Endothelial cell of umbilical vein (primary cell): ENCODE results near the gene KCNH8. TPM values are rescaled to one million over a fixed set of nuclear protein-coding genes. Genes with fewer than 3 reads are reported as not detected.

Experiments
- BruUV-seq: library from RNA; stranded (reverse); fragments of 400-500 nt; replicated peaks from 2 replicates; lab custom pipeline; 2021; lab: Mats Ljungman, UMichigan
- CTCF ChIA-PET: fragments of 300-600, 350-600 bp; sonication (Branson Sonifier 250); formaldehyde crosslinking; loops from one replicate; lab custom pipeline; 2021; ENCODE audit warnings: antibody characterized with exemption, inconsistent platforms; lab: Charles Lee
- POLR2A ChIA-PET: fragments of 300-600, 350-600 bp; sonication (Branson Sonifier 250); formaldehyde crosslinking; loops from one replicate; lab custom pipeline; 2021; ENCODE audit warnings: antibody characterized with exemption, inconsistent platforms; lab: Charles Lee
- DNase-seq: peaks from one replicate; pipeline ENCODE4 v3.0.0-alpha.2; 2011; ENCODE audit warnings: low read depth, low spot score
- FAIRE-seq: peaks from 2 replicates; lab custom pipeline; 2011; peaks lifted over from hg19 to GRCh38; lab: Jason Lieb, UNC
- H2AFZ ChIP-seq: 2 replicates; pipeline ENCODE4 v1.6.0; 2012; ENCODE audit warnings: low read depth, low read length, control low read depth, inconsistent platforms
- H3K27ac ChIP-seq: 2 replicates; pipeline ENCODE4 v1.5.1; 2011; ENCODE audit warnings: low read depth, mild to moderate bottlenecking, control low read depth, low read length, moderate library complexity; ENCODE audit not compliant: insufficient read depth
- H3K27me3 ChIP-seq, 2 experiments: 2 replicates each; pipeline versions ENCODE4 v1.6.0 to v1.6.1; 2011; ENCODE audit warnings: low read length in 2 of 2, mixed read lengths in 1 of 2; ENCODE audit not compliant: control insufficient read depth in 2 of 2, insufficient read depth in 2 of 2
- H3K36me3 ChIP-seq, 2 experiments: 2 replicates in 1 of 2; 3 replicates in 1 of 2; pipeline ENCODE4 v1.5.1; 2011; ENCODE audit warnings: low read length in 2 of 2, mild to moderate bottlenecking in 1 of 2, moderate library complexity in 1 of 2; ENCODE audit not compliant: control insufficient read depth in 2 of 2, insufficient read depth in 2 of 2; ENCODE audit errors: extremely low read depth in 1 of 2
- H3K4me1 ChIP-seq: 3 replicates; pipeline ENCODE4 v1.5.1; 2011; ENCODE audit warnings: mild to moderate bottlenecking, low read length; ENCODE audit not compliant: control insufficient read depth, insufficient read depth; ENCODE audit errors: extremely low read depth
- H3K4me2 ChIP-seq: 2 replicates; pipeline ENCODE4 v1.6.1; 2011; ENCODE audit warnings: low read length, control low read depth, mixed read lengths; ENCODE audit not compliant: insufficient read depth
- H3K4me3 ChIP-seq, 3 experiments: fragments of 200-600 bp in 1 of 3; sonication (generic), shearing (Covaris generic) in 1 of 3; replicated peaks in 1 of 3; 2 replicates each; pipeline ENCODE4 v1.5.1; 2011 to 2016; ENCODE audit warnings: control low read depth in 3 of 3, low read length in 3 of 3, mild to moderate bottlenecking in 2 of 3, inconsistent platforms in 1 of 3, low read depth in 1 of 3, moderate library complexity in 1 of 3; ENCODE audit not compliant: insufficient read depth in 1 of 3
- H3K79me2 ChIP-seq: 2 replicates; pipeline ENCODE4 v1.6.0; 2012; ENCODE audit warnings: low read length, inconsistent platforms; ENCODE audit not compliant: control insufficient read depth, insufficient read depth
- H3K9ac ChIP-seq: replicated peaks from 2 replicates; pipeline ENCODE3; 2011; ENCODE audit warnings: low read length, control low read depth; ENCODE audit not compliant: insufficient read depth; ENCODE audit errors: extremely low read depth
- H3K9me1 ChIP-seq: replicated peaks from 3 replicates; pipeline ENCODE4 v1.6.0; 2011; ENCODE audit warnings: mild to moderate bottlenecking, low read length; ENCODE audit not compliant: control insufficient read depth, insufficient read depth; ENCODE audit errors: extremely low read depth
- H3K9me3 ChIP-seq: replicated peaks from 2 replicates; pipeline ENCODE4 v1.5.1; 2012; ENCODE audit warnings: low read length, inconsistent platforms; ENCODE audit not compliant: control insufficient read depth, insufficient read depth
- H4K20me1 ChIP-seq: replicated peaks from 2 replicates; pipeline ENCODE3; 2011; ENCODE audit warnings: mild to moderate bottlenecking, low read length; ENCODE audit not compliant: control insufficient read depth, insufficient read depth; ENCODE audit errors: extremely low read depth
- CTCF ChIP-seq, 2 donors: IDR thresholded peaks; 1 replicate in 1 of 2; 2 replicates in 1 of 2; pipeline ENCODE4 v1.5.1; 2011; ENCODE audit warnings: low read length in 2 of 2, mild to moderate bottlenecking in 2 of 2, moderate library complexity in 2 of 2, control low read depth in 1 of 2, inconsistent platforms in 1 of 2, low read depth in 1 of 2; ENCODE audit not compliant: insufficient read depth in 1 of 2; ENCODE audit errors: extremely low read depth in 1 of 2
- EZH2 ChIP-seq: IDR thresholded peaks from 2 replicates; pipeline ENCODE4 v1.6.1; 2012; ENCODE audit warnings: borderline replicate concordance, low read depth, mild to moderate bottlenecking, moderate library complexity, low read length, inconsistent platforms; ENCODE audit not compliant: severe bottlenecking
- FOS ChIP-seq: IDR thresholded peaks from 2 replicates; pipeline ENCODE4 v1.6.1; 2011; ENCODE audit warnings: mild to moderate bottlenecking, low read length, moderate library complexity, borderline replicate concordance; ENCODE audit not compliant: insufficient read depth
- GATA2 ChIP-seq: IDR thresholded peaks from 2 replicates; pipeline ENCODE4 v1.7.0; 2011; ENCODE audit warnings: low read depth, mild to moderate bottlenecking, moderate library complexity, mixed read lengths, low read length; ENCODE audit not compliant: insufficient read length, insufficient read depth
- JUN ChIP-seq: IDR thresholded peaks from 2 replicates; pipeline ENCODE4 v1.6.1; 2011; ENCODE audit warnings: borderline replicate concordance, low read depth; ENCODE audit not compliant: insufficient read length, insufficient read depth
- MAX ChIP-seq: IDR thresholded peaks from 2 replicates; pipeline ENCODE4 v1.6.1; 2011; ENCODE audit not compliant: insufficient read depth, insufficient read length
- MYC ChIP-seq: IDR thresholded peaks from one replicate; pipeline ENCODE4 v1.6.1; 2011; ENCODE audit warnings: mild to moderate bottlenecking, low read depth, low read length
- POLR2A ChIP-seq: IDR thresholded peaks from 2 replicates; pipeline ENCODE4 v1.6.1; 2012; ENCODE audit warnings: low read depth, mild to moderate bottlenecking, control low read depth, low read length
- POLR2AphosphoS5 ChIP-seq: IDR thresholded peaks from 2 replicates; pipeline ENCODE4 v1.6.1; 2012; ENCODE audit warnings: low read depth, mild to moderate bottlenecking, control low read depth, low read length, moderate library complexity; ENCODE audit not compliant: insufficient read depth
- dilution Hi-C: fragments of 300-500 bp; cut with MboI; formaldehyde crosslinking; loops from one replicate; pipeline ENCODE4 v1.15.0; 2019; ENCODE audit warnings: low sequenced_read_pairs; ENCODE audit not compliant: extremely low pct_ligation_motif_present
- intact Hi-C: fragments of 100-400 bp; cut with micrococcal nuclease; formaldehyde crosslinking; loops from one replicate; pipeline ENCODE4 v1.10.0; 2022
- polyA plus RNA-seq, 4 experiments: library from polyadenylated mRNA; depleted of rRNA in 3 of 4; stranded (reverse) in 3 of 4; unstranded in 1 of 4; fragments of >200 nt; gene quantifications; 2 replicates each; pipeline versions ENCODE4 v1.2.1 to v1.2.3, GENCODE V29; 2011 to 2012; ENCODE audit warnings: missing spikeins in 1 of 4
- total RNA-seq: library from RNA; stranded (reverse); gene quantifications from 2 replicates; pipeline ENCODE4 v1.2.3, GENCODE V29; 2021

KCNH8 gene
- total and polyA plus RNA-seq, 2 donors (not counting 3 experiments of a cell fraction or from before 2014, with no cell fraction given) = not detected

- no peak overlapping the region for H3K9ac ChIP-seq
- intact Hi-C loops = no loop called here
Measured at GRCh38 chr3:19392150-19392549, 243.8 kb downstream of the KCNH8 start.

More at GRCh38 chr3:19392150-19392549, 243.8 kb downstream of the KCNH8 start:
- no peaks in the 10 kb centered on the region for H3K4me1 ChIP-seq
- H2AFZ ChIP-seq = no peak overlapping the region
- H3K4me2 ChIP-seq = no peak overlapping the region
- TF ChIP-seq GATA2 (no peak), CTCF (IDR thresholded peaks at IDR 0.05; ENCODE audit: extremely low read depth in 1 of 2, insufficient read depth in 1 of 2, low read depth in 1 of 2, low read length in 2 of 2) (no peak), POLR2A (no peak), FOS (no peak), MAX (no peak), POLR2AphosphoS5 (no peak), MYC (no peak), JUN (no peak), EZH2 (no peak)
- ChIA-PET CTCF (no interaction called here), POLR2A (no interaction called here)
- no peak overlapping the region for H3K27ac ChIP-seq
- H3K9me1 ChIP-seq = no peaks in the 10 kb centered on the region
- no peak overlapping the region for H3K4me3 ChIP-seq
- no TSS peak for BruUV-seq
- H4K20me1 ChIP-seq = no peaks in the 10 kb centered on the region
- FAIRE-seq (no peak), DNase-seq (no peak)
- H3K9me3 ChIP-seq = no peaks in the 10 kb centered on the region
- no peaks in the 10 kb centered on the region for H3K79me2 ChIP-seq
- dilution Hi-C loops = no loop called here
- no peaks in the 10 kb centered on the region for H3K27me3 ChIP-seq
- no peaks in the 10 kb centered on the region for H3K36me3 ChIP-seq
